Neuronal stem cell (in vitro differentiated cells): Measurements from ENCODE around the gene EYS.

Experiments
- DNase-seq: peaks from one replicate; pipeline ENCODE4 v3.0.0-alpha.2; 2013; ENCODE audit warnings: low spot score
- H2AFZ ChIP-seq: one replicate; pipeline ENCODE4 v1.6.1; 2013; ENCODE audit warnings: mild to moderate bottlenecking, low read length, inconsistent platforms
- H2AK5ac ChIP-seq: 2 replicates; pipeline ENCODE4 v1.6.1; 2013; ENCODE audit warnings: low read depth, mild to moderate bottlenecking, inconsistent platforms, low read length, moderate library complexity, mixed read lengths
- H2BK120ac ChIP-seq: 2 replicates; pipeline ENCODE4 v1.6.1; 2013; ENCODE audit warnings: low read depth, mild to moderate bottlenecking, inconsistent platforms, low read length, moderate library complexity, mixed read lengths
- H2BK12ac ChIP-seq: one replicate; pipeline ENCODE4 v1.6.1; 2013; ENCODE audit warnings: low read length, inconsistent platforms
- H2BK15ac ChIP-seq: 2 replicates; pipeline ENCODE4 v1.6.1; 2013; ENCODE audit warnings: mild to moderate bottlenecking, low read length, inconsistent platforms, mixed read lengths
- H2BK5ac ChIP-seq: one replicate; pipeline ENCODE4 v1.6.1; 2013; ENCODE audit warnings: inconsistent platforms, mild to moderate bottlenecking, low read length, moderate library complexity
- H3K14ac ChIP-seq: one replicate; pipeline ENCODE4 v1.6.1; 2013; ENCODE audit warnings: low read length, inconsistent platforms
- H3K18ac ChIP-seq: 2 replicates; pipeline ENCODE4 v1.6.1; 2013; ENCODE audit warnings: low read length, inconsistent platforms
- H3K23ac ChIP-seq: 2 replicates; pipeline ENCODE4 v1.6.1; 2013; ENCODE audit warnings: low read depth, mild to moderate bottlenecking, mixed read lengths, low read length, inconsistent platforms; ENCODE audit not compliant: poor library complexity
- H3K27ac ChIP-seq: replicated peaks from 3 replicates; pipeline ENCODE4 v1.5.1; 2013; ENCODE audit warnings: low read length, inconsistent platforms
- H3K27me3 ChIP-seq, 3 experiments: 2 replicates each; pipeline ENCODE4 v1.6.1; 2013; ENCODE audit warnings: low read length in 3 of 3, mild to moderate bottlenecking in 2 of 3, inconsistent platforms in 1 of 3, low read depth in 1 of 3, mixed read lengths in 1 of 3, moderate library complexity in 1 of 3; ENCODE audit not compliant: control insufficient read depth in 3 of 3, insufficient read depth in 3 of 3
- H3K36me3 ChIP-seq, 2 donors: replicated peaks in 1 of 2; 2 replicates each; pipeline ENCODE4 v1.6.1; 2013; ENCODE audit warnings: low read length in 2 of 2; ENCODE audit not compliant: control insufficient read depth in 2 of 2, insufficient read depth in 2 of 2
- H3K4ac ChIP-seq: 2 replicates; pipeline ENCODE4 v1.6.1; 2013; ENCODE audit warnings: inconsistent platforms, mild to moderate bottlenecking, low read length, moderate library complexity
- H3K4me1 ChIP-seq, 2 donors: 1 replicate in 1 of 2; 2 replicates in 1 of 2; pipeline ENCODE4 v1.6.1; 2013; ENCODE audit warnings: low read length in 2 of 2, low read depth in 1 of 2; ENCODE audit not compliant: control insufficient read depth in 2 of 2, insufficient read depth in 1 of 2
- H3K4me2 ChIP-seq: one replicate; pipeline ENCODE4 v1.6.1; 2013; ENCODE audit warnings: mild to moderate bottlenecking, low read length, inconsistent platforms; ENCODE audit not compliant: insufficient read depth, poor library complexity, severe bottlenecking
- H3K4me3 ChIP-seq, 2 donors: 2 replicates each; pipeline ENCODE4 v1.5.1; 2013; ENCODE audit warnings: low read length in 2 of 2, mild to moderate bottlenecking in 2 of 2, inconsistent platforms in 1 of 2, moderate library complexity in 1 of 2
- H3K79me1 ChIP-seq: one replicate; pipeline ENCODE4 v1.6.1; 2013; ENCODE audit warnings: low read depth, mild to moderate bottlenecking, inconsistent platforms, low read length, moderate library complexity
- H3K9ac ChIP-seq: one replicate; pipeline ENCODE4 v1.6.1; 2013; ENCODE audit warnings: mild to moderate bottlenecking, low read depth, low read length, inconsistent platforms; ENCODE audit not compliant: poor library complexity
- H3K9me3 ChIP-seq, 2 donors: replicated peaks in 1 of 2; 2 replicates each; pipeline versions ENCODE3 to v1.6.1; 2013; ENCODE audit warnings: low read length in 2 of 2, mild to moderate bottlenecking in 2 of 2, inconsistent platforms in 1 of 2, low read depth in 1 of 2, mixed read lengths in 1 of 2, moderate library complexity in 1 of 2; ENCODE audit not compliant: control insufficient read depth in 2 of 2, insufficient read depth in 1 of 2
- H4K8ac ChIP-seq: one replicate; pipeline ENCODE4 v1.6.1; 2013; ENCODE audit warnings: low read depth, mild to moderate bottlenecking, inconsistent platforms, low read length, moderate library complexity
- H4K91ac ChIP-seq: one replicate; pipeline ENCODE4 v1.6.1; 2013; ENCODE audit warnings: low read length, low read depth, mild to moderate bottlenecking, inconsistent platforms; ENCODE audit not compliant: poor library complexity
- WGBS, 2 donors: extraction: QIAGEN DNeasy Blood & Tissue Kit; methylation state at CpG; one replicate each; pipeline ENCODE4 v1.1.7; 2013; ENCODE audit warnings: missing lambda C conversion rate in 2 of 2, mixed read lengths in 1 of 2; ENCODE audit not compliant: insufficient read length in 2 of 2, insufficient replicate concordance in 1 of 2; ENCODE audit errors: extremely low coverage in 2 of 2; 5-methylcytosine and 5-hydroxymethylcytosine counted together

Gene EYS

GRCh38 chr6:63788569-63788968 lies 1918.5 kb downstream of the EYS start:
- H4K8ac ChIP-seq: no peak overlapping the region
- no peak overlapping the region for H3K4me3 ChIP-seq
- H2BK15ac ChIP-seq: no peak overlapping the region
- H2BK5ac ChIP-seq: no peak overlapping the region
- H3K14ac ChIP-seq: no peak overlapping the region
- no peaks in the 10 kb centered on the region for H3K36me3 ChIP-seq
- H3K27ac ChIP-seq: no peak overlapping the region
- no peak overlapping the region for H2AK5ac ChIP-seq
- no peak overlapping the region for H3K4ac ChIP-seq
- no peak overlapping the region for H2BK120ac ChIP-seq
- H3K79me1 ChIP-seq: no peaks in the 10 kb centered on the region
- no peak overlapping the region for H2BK12ac ChIP-seq
- H3K9ac ChIP-seq: no peak overlapping the region
- H3K9me3 ChIP-seq: no peaks in the 10 kb centered on the region
- no peak overlapping the region for H3K4me2 ChIP-seq
- peaks cover 0 to 6% of the 10 kb centered on the region in 2 donors for H3K4me1 ChIP-seq
- H4K91ac ChIP-seq: no peak overlapping the region
- H2AFZ ChIP-seq: no peak overlapping the region
- no peak for DNase-seq
- no CpG with 5 or more reads among the region's 2 CpGs for WGBS, 2 donors
- H3K27me3 ChIP-seq: no peaks in the 10 kb centered on the region
- H3K18ac ChIP-seq: no peak overlapping the region
- H3K23ac ChIP-seq: no peak overlapping the region

GRCh38 chr6:63787021-63787420 lies 1920.0 kb downstream of the EYS start:
- H3K27ac ChIP-seq: no peak overlapping the region
- no peak overlapping the region for H3K4ac ChIP-seq
- H3K4me1 ChIP-seq: peaks cover 0 to 6% of the 10 kb centered on the region in 2 donors
- H2BK12ac ChIP-seq: no peak overlapping the region
- WGBS, 2 donors: no CpG with 5 or more reads among the region's 1 CpG
- no peak overlapping the region for H3K9ac ChIP-seq
- H3K9me3 ChIP-seq: peaks cover 0 to 2% of the 10 kb centered on the region in 2 donors
- H3K4me3 ChIP-seq: no peak overlapping the region
- H2BK120ac ChIP-seq: no peak overlapping the region
- H3K79me1 ChIP-seq: no peaks in the 10 kb centered on the region
- H3K36me3 ChIP-seq: no peaks in the 10 kb centered on the region
- no peak overlapping the region for H2BK15ac ChIP-seq
- H4K8ac ChIP-seq: no peak overlapping the region
- DNase-seq: no peak
- H3K4me2 ChIP-seq: no peak overlapping the region
- no peak overlapping the region for H2BK5ac ChIP-seq
- no peak overlapping the region for H3K23ac ChIP-seq
- no peak overlapping the region for H2AK5ac ChIP-seq
- no peaks in the 10 kb centered on the region for H3K27me3 ChIP-seq
- H3K14ac ChIP-seq: no peak overlapping the region
- no peak overlapping the region for H3K18ac ChIP-seq
- no peak overlapping the region for H2AFZ ChIP-seq
- H4K91ac ChIP-seq: no peak overlapping the region

- Histone ChIP-seq H3K18ac (no peak overlapping the region), H3K4me1 (peaks cover 0 to 6% of the 10 kb centered on the region in 2 donors), H2AFZ (no peak overlapping the region), H3K79me1 (no peaks in the 10 kb centered on the region), H2BK15ac (no peak overlapping the region), H3K27ac (no peak overlapping the region), H3K4me2 (no peak overlapping the region), H3K36me3 (no peaks in the 10 kb centered on the region), H3K4ac (no peak overlapping the region), H4K91ac (no peak overlapping the region), H2BK120ac (no peak overlapping the region), H4K8ac (no peak overlapping the region), H3K27me3 (no peaks in the 10 kb centered on the region), H2AK5ac (no peak overlapping the region), H3K4me3 (no peak overlapping the region), H3K9me3 (peaks cover 0 to 2% of the 10 kb centered on the region in 2 donors), H2BK5ac (no peak overlapping the region), H3K9ac (no peak overlapping the region), H2BK12ac (no peak overlapping the region), H3K23ac (no peak overlapping the region), H3K14ac (no peak overlapping the region)
- no CpG with 5 or more reads among the region's 1 CpG for WGBS, 2 donors
- no peak for DNase-seq
These were observed 1922.0 kb downstream of the EYS start for GRCh38 chr6:63785006-63785405.

- no peak overlapping the region for H2AFZ ChIP-seq
- DNase-seq: no peak
- no peak overlapping the region for H3K4me2 ChIP-seq
- no peak overlapping the region for H3K27ac ChIP-seq
- H3K36me3 ChIP-seq: no peaks in the 10 kb centered on the region
- H2AK5ac ChIP-seq: no peak overlapping the region
- H2BK5ac ChIP-seq: no peak overlapping the region
- no peaks in the 10 kb centered on the region for H3K4me1 ChIP-seq
- H3K18ac ChIP-seq: no peak overlapping the region
- peaks cover 0 to 2% of the 10 kb centered on the region in 2 donors for H3K9me3 ChIP-seq
- no peak overlapping the region for H4K8ac ChIP-seq
- no peak overlapping the region for H3K4ac ChIP-seq
- no peak overlapping the region for H2BK12ac ChIP-seq
- no peak overlapping the region for H3K23ac ChIP-seq
- no peaks in the 10 kb centered on the region for H3K27me3 ChIP-seq
- no peak overlapping the region for H3K14ac ChIP-seq
- H3K4me3 ChIP-seq: peak overlapping the region in 1 of 2 donors; percentile 48
- no CpG with 5 or more reads among the region's 1 CpG for WGBS, 2 donors
- no peaks in the 10 kb centered on the region for H3K79me1 ChIP-seq
- no peak overlapping the region for H3K9ac ChIP-seq
- no peak overlapping the region for H2BK15ac ChIP-seq
- no peak overlapping the region for H2BK120ac ChIP-seq
- H4K91ac ChIP-seq: no peak overlapping the region
These were observed 1923.9 kb downstream of the EYS start for GRCh38 chr6:63783096-63783495.
